ENCODE results near the gene ZNF157.

Gene ZNF157

GRCh38 chrX:47390780-47391179 lies 20.4 kb downstream of the ZNF157 start:
- no peak overlapping the region for H3K4me3 ChIP-seq (ENCODE audit: low read depth, low read length)
- no peak for TF ChIP-seq CTCF (IDR thresholded peaks at IDR 0.05; ENCODE audit: insufficient read depth, low read depth, low read length, missing control alignments)
- DNase-seq (ENCODE audit: low read depth) = no peak

- no peak overlapping the region for H3K4me3 ChIP-seq (ENCODE audit: low read depth, low read length)
- DNase-seq (ENCODE audit: low read depth) = no peak
- no peak for TF ChIP-seq CTCF (IDR thresholded peaks at IDR 0.05; ENCODE audit: insufficient read depth, low read depth, low read length, missing control alignments)
Observed at GRCh38 chrX:47413179-47413594, 42.8 kb downstream of the ZNF157 start.

- no peak overlapping the region for H3K4me3 ChIP-seq (ENCODE audit: low read depth, low read length)
- DNase-seq (ENCODE audit: low read depth) = no peak
- no peak for TF ChIP-seq CTCF (IDR thresholded peaks at IDR 0.05; ENCODE audit: insufficient read depth, low read depth, low read length, missing control alignments)
Observed at GRCh38 chrX:47420265-47420664, 49.9 kb downstream of the ZNF157 start.

GRCh38 chrX:47420962-47421361 lies 50.6 kb downstream of the ZNF157 start:
- TF ChIP-seq CTCF (IDR thresholded peaks at IDR 0.05; ENCODE audit: insufficient read depth, low read depth, low read length, missing control alignments) = no peak
- no peak overlapping the region for H3K4me3 ChIP-seq (ENCODE audit: low read depth, low read length)

GRCh38 chrX:47422444-47422843 lies 52.1 kb downstream of the ZNF157 start:
- TF ChIP-seq CTCF (IDR thresholded peaks at IDR 0.05; ENCODE audit: insufficient read depth, low read depth, low read length, missing control alignments) = no peak
- no peak overlapping the region for H3K4me3 ChIP-seq (ENCODE audit: low read depth, low read length)
- no peak for DNase-seq (ENCODE audit: low read depth)

More at GRCh38 chrX:47420962-47421361, 50.6 kb downstream of the ZNF157 start:
- no peak for DNase-seq (ENCODE audit: low read depth)

GRCh38 chrX:47430925-47431324 lies 60.5 kb downstream of the ZNF157 start:
- no peak for DNase-seq (ENCODE audit: low read depth)
- TF ChIP-seq CTCF (IDR thresholded peaks at IDR 0.05; ENCODE audit: insufficient read depth, low read depth, low read length, missing control alignments) = no peak
- H3K4me3 ChIP-seq (ENCODE audit: low read depth, low read length) = no peak overlapping the region

- DNase-seq (ENCODE audit: low read depth) = no peak
- no peak overlapping the region for H3K4me3 ChIP-seq (ENCODE audit: low read depth, low read length)
- TF ChIP-seq CTCF (IDR thresholded peaks at IDR 0.05; ENCODE audit: insufficient read depth, low read depth, low read length, missing control alignments) = no peak
Observed at GRCh38 chrX:47446431-47446830, 76.1 kb downstream of the ZNF157 start.
